Caco-2 (cell line): ENCODE results near the gene TCF7L1. TPM values are rescaled to one million over a fixed set of nuclear protein-coding genes. Genes with fewer than 3 reads are reported as not detected.

Experiments used
- BruUV-seq: library from RNA; stranded (reverse); fragments of 400-500 nt; replicated peaks from 2 replicates; lab custom pipeline; 2021; lab: Mats Ljungman, UMichigan
- CTCF ChIA-PET: fragments of 300-600 bp; sonication (Branson Sonifier 250); formaldehyde crosslinking; loops from one replicate; lab custom pipeline; 2022; ENCODE audit warnings: antibody characterized with exemption; lab: Charles Lee
- POLR2A ChIA-PET: fragments of 300-600 bp; sonication (Branson Sonifier 250); formaldehyde crosslinking; loops from one replicate; lab custom pipeline; 2022; ENCODE audit warnings: antibody characterized with exemption; lab: Charles Lee
- DNase-seq, 2 experiments: peaks; one replicate each; pipeline versions ENCODE4 v3.0.0 to v3.0.0-alpha.2; 2020 to 2022
- H3K27me3 ChIP-seq: replicated peaks from 2 replicates; pipeline ENCODE4 v1.6.0; 2011; ENCODE audit warnings: low read length; ENCODE audit not compliant: control insufficient read depth, insufficient read depth
- H3K36me3 ChIP-seq: 2 replicates; pipeline ENCODE4 v1.5.1; 2011; ENCODE audit warnings: low read length; ENCODE audit not compliant: control insufficient read depth, insufficient read depth
- H3K4me1 ChIP-seq: fragments of 250-450 bp; sonication (Bioruptor Pico); 2 replicates; pipeline ENCODE4 v1.5.1; 2020; ENCODE audit warnings: mild to moderate bottlenecking
- H3K4me3 ChIP-seq: 2 replicates; pipeline ENCODE4 v1.5.1; 2011; ENCODE audit warnings: low read depth, mild to moderate bottlenecking, control low read depth, low read length
- H3K9me3 ChIP-seq: fragments of 250-450 bp; sonication (Bioruptor Pico); 2 replicates; pipeline ENCODE4 v1.5.1; 2020; ENCODE audit warnings: mild to moderate bottlenecking, moderate library complexity
- H3K27ac Mint-ChIP-seq: one replicate; pipeline ENCODE4 v1.8.0; 2022; ENCODE audit warnings: mixed read lengths; ENCODE audit not compliant: unreplicated experiment
- H3K27me3 Mint-ChIP-seq: one replicate; pipeline ENCODE4 v1.8.0; 2022; ENCODE audit warnings: mixed read lengths; ENCODE audit not compliant: insufficient read depth, unreplicated experiment
- H3K36me3 Mint-ChIP-seq: one replicate; pipeline ENCODE4 v1.8.0; 2022; ENCODE audit warnings: mild to moderate bottlenecking, mixed read lengths; ENCODE audit not compliant: insufficient read depth, unreplicated experiment
- H3K4me1 Mint-ChIP-seq: one replicate; pipeline ENCODE4 v1.8.0; 2022; ENCODE audit warnings: low read depth, mixed read lengths; ENCODE audit not compliant: unreplicated experiment
- H3K4me3 Mint-ChIP-seq: one replicate; pipeline ENCODE4 v1.8.0; 2022; ENCODE audit warnings: mild to moderate bottlenecking, moderate library complexity, mixed read lengths; ENCODE audit not compliant: unreplicated experiment
- H3K9me3 Mint-ChIP-seq: one replicate; pipeline ENCODE4 v1.8.0; 2022; ENCODE audit warnings: mixed read lengths; ENCODE audit not compliant: unreplicated experiment
- intact Hi-C: fragments of 100-400 bp; cut with micrococcal nuclease; formaldehyde crosslinking; loops from one replicate; pipeline ENCODE4 v1.10.0; 2022; ENCODE audit not compliant: unreplicated experiment
- total RNA-seq: library from RNA; stranded (reverse); gene quantifications from 2 replicates; pipeline ENCODE4 v1.2.3, GENCODE V29; 2022
- TF ChIP-seq, protein P1 (sequence below), 2 experiments: fragments of 200-600 bp in 1 of 2; IDR thresholded peaks; 1 replicate in 1 of 2; 2 replicates in 1 of 2; pipeline versions ENCODE4 v1.5.1 to v1.8.0; 2011 to 2022; ENCODE audit warnings: antibody characterized with exemption in 1 of 2, control low read depth in 1 of 2, inconsistent platforms in 1 of 2, low read depth in 1 of 2, low read length in 1 of 2, mild to moderate bottlenecking in 1 of 2, moderate library complexity in 1 of 2; ENCODE audit not compliant: insufficient read depth in 1 of 2, severe bottlenecking in 1 of 2, unreplicated experiment in 1 of 2

Gene TCF7L1
- total RNA-seq, 1 experiment from 2014 or later, result 29.0 TPM

DNA sequence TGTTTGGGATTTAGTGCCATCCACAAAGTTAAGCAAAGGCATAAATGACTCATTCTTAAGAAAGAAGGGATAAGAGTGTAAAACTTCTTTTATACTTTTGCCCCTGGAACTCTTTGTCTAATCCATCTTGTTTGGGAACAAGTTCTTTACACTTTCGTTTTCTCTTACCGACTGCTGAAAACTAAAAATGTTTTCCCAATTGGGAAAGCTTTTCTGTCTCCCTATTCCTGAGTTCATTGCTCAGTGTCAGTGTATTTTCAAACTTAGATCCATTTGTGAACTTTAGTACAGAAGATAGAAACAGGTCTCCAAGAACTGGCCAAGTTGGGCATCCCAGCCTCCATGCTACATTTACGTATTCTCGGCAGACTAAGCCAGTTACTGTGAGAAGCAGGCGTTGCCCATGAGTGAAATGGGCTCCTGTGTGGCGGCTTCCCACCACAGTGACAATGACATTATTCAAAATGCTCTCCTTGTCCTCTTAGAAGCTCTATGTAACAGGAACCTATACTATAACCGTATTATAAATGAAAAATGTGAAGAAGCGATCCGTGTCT, 142.9 kb downstream of the TCF7L1 start:
- intact Hi-C loops, result no loop called here
- Histone ChIP-seq H3K27me3 (no peaks in the 10 kb centered on the region), H3K4me3 (no peak overlapping the region), H3K9me3 (no peaks in the 10 kb centered on the region), H3K4me1 (peaks cover 25% of the 10 kb centered on the region), H3K36me3 (no peaks in the 10 kb centered on the region)
- Mint-ChIP-seq H3K4me1 (peaks cover 12% of the 10 kb centered on the region), H3K36me3 (no peaks in the 10 kb centered on the region), H3K9me3 (no peaks in the 10 kb centered on the region), H3K27ac (peak overlapping the region; percentile 23), H3K27me3 (no peaks in the 10 kb centered on the region), H3K4me3 (no peak overlapping the region)
- POLR2A ChIA-PET, result no interaction called here
- BruUV-seq, result no TSS peak
- TF ChIP-seq, protein P1, sequence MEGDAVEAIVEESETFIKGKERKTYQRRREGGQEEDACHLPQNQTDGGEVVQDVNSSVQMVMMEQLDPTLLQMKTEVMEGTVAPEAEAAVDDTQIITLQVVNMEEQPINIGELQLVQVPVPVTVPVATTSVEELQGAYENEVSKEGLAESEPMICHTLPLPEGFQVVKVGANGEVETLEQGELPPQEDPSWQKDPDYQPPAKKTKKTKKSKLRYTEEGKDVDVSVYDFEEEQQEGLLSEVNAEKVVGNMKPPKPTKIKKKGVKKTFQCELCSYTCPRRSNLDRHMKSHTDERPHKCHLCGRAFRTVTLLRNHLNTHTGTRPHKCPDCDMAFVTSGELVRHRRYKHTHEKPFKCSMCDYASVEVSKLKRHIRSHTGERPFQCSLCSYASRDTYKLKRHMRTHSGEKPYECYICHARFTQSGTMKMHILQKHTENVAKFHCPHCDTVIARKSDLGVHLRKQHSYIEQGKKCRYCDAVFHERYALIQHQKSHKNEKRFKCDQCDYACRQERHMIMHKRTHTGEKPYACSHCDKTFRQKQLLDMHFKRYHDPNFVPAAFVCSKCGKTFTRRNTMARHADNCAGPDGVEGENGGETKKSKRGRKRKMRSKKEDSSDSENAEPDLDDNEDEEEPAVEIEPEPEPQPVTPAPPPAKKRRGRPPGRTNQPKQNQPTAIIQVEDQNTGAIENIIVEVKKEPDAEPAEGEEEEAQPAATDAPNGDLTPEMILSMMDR (IDR thresholded peaks at IDR 0.05; ENCODE audit: insufficient read depth in 1 of 2, low read depth in 1 of 2, low read length in 1 of 2, severe bottlenecking in 1 of 2, unreplicated experiment in 1 of 2), result no peak
- no peak for DNase-seq
- CTCF ChIA-PET, result no interaction called here

DNA sequence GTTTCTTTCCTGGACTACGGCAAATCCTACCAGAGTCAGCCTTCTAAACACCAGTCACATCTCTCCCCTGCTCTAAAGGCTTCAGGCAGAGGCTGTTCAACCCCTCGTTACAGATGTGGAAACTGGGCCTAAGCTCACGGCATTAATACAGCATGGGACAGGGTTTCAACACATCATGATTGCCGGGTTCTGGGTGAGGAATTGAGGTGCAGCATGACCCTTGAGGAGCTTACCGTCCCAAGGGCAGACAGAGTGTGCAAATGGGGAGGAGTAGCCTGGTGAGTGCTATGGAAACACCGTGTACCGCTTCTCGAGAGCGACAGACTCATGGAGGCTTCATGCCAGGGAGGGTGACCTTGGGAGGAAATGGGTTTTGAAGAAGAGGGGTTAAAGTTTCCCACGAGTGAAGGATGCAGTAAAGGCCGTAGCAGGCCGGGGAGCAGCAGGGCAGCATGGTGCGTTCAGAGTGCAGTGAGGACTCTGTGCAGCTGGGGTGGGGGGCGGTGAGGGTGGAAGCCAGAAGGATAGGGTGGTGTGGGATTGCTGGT, 143.5 kb downstream of the TCF7L1 start:
- Histone ChIP-seq H3K4me1 (peaks cover 25% of the 10 kb centered on the region), H3K36me3 (no peaks in the 10 kb centered on the region), H3K4me3 (no peak overlapping the region), H3K27me3 (no peaks in the 10 kb centered on the region), H3K9me3 (no peaks in the 10 kb centered on the region)
- Mint-ChIP-seq H3K4me1 (peaks cover 12% of the 10 kb centered on the region), H3K4me3 (no peak overlapping the region), H3K27ac (peak overlapping the region; percentile 23), H3K36me3 (no peaks in the 10 kb centered on the region), H3K9me3 (no peaks in the 10 kb centered on the region), H3K27me3 (no peaks in the 10 kb centered on the region)
- no peak for DNase-seq
- BruUV-seq, result no TSS peak
- POLR2A ChIA-PET, result no interaction called here
- CTCF ChIA-PET, result no interaction called here
- intact Hi-C loops, result no loop called here
- TF ChIP-seq, protein P1 (IDR thresholded peaks at IDR 0.05; ENCODE audit: insufficient read depth in 1 of 2, low read depth in 1 of 2, low read length in 1 of 2, severe bottlenecking in 1 of 2, unreplicated experiment in 1 of 2), result no peak

DNA sequence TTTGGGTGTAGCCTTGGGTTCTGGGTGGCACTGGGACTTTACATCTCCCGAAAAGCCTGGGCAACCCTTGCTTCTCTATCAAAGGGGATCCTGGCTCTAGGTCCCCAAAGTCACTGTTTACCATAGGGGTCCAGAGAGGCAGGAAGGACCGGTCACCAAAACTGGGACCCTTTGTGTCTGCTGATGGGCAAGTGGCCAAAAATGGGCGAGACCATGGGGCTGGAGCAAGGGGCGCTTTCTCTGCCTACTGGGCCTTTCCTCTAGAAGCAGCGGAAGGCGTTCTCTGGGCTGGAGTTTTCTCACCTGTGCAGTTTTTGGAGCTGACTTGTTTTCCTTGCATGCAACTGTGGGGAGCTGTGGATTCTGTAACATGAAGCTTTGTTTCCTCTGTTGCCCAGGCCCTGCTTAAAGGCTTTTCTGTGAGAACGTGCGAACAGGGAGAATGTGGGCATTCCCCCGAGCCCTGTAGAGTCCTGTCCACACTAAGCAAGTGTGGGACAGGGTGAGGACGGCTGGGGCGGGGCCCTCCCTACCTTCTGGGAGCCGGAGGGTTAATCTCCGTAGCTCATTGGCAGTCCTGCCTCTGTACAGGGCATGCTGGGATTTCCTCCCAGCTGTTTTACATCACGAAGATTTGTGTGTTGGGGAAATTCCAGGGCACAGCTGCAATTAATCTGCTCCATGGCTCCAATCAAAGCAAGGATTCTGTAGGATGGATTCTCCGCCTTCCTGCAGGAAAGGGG, 144.4 kb downstream of the TCF7L1 start:
- Histone ChIP-seq H3K4me1 (peaks cover 25% of the 10 kb centered on the region), H3K36me3 (no peaks in the 10 kb centered on the region), H3K27me3 (no peaks in the 10 kb centered on the region), H3K9me3 (no peaks in the 10 kb centered on the region), H3K4me3 (no peak overlapping the region)
- Mint-ChIP-seq H3K4me1 (peaks cover 12% of the 10 kb centered on the region), H3K36me3 (no peaks in the 10 kb centered on the region), H3K27me3 (no peaks in the 10 kb centered on the region), H3K27ac (no peak overlapping the region), H3K4me3 (no peak overlapping the region), H3K9me3 (no peaks in the 10 kb centered on the region)
- BruUV-seq, result no TSS peak
- no peak for DNase-seq
- TF ChIP-seq, protein P1 (IDR thresholded peaks at IDR 0.05; ENCODE audit: insufficient read depth in 1 of 2, low read depth in 1 of 2, low read length in 1 of 2, severe bottlenecking in 1 of 2, unreplicated experiment in 1 of 2), result no peak
- ChIA-PET CTCF (interaction anchor here (0.8 kb wide), 1 partner anchor 10 kb away, joined by 3 read pairs; no protein-coding TSS in a partner anchor), POLR2A (no interaction called here)
- intact Hi-C loops, result no loop called here
